Ammon's horn (tissue), 1 donor: Measurements from ENCODE around the gene TAF9B.
"Not testable (repeated sequence)": the region's sequence is repeated elsewhere in the genome, so short reads cannot be mapped to it uniquely, and the experiment has no call there.

ENCODE experiments used
- DNase-seq: peaks from one replicate; pipeline ENCODE4 v3.0.0-alpha.2; 2016; ENCODE audit warnings: low spot score

Gene TAF9B

GRCh38 chrX:78116365-78116764 lies 23.1 kb downstream of the TAF9B start:
- no peak for DNase-seq

- DNase-seq, result no peak
Measured at GRCh38 chrX:78111140-78111931, 28.1 kb downstream of the TAF9B start.

GRCh38 chrX:78109458-78109857 lies 30.0 kb downstream of the TAF9B start:
- DNase-seq, result no peak

GRCh38 chrX:78106651-78106986 lies 32.8 kb downstream of the TAF9B start:
- no peak for DNase-seq

GRCh38 chrX:78105944-78106650 lies 33.4 kb downstream of the TAF9B start:
- no peak for DNase-seq

- peak; percentile 41 for DNase-seq
Measured at GRCh38 chrX:78104447-78105176, 34.8 kb downstream of the TAF9B start.

- DNase-seq, result peak; percentile 97
Measured at GRCh38 chrX:78103623-78104446, 35.6 kb downstream of the TAF9B start, which contains the start of gene PGK1. TSS of gene PGK1 (plus strand) at chrX:78104248. CDS start at chrX:78104341, 93 bp downstream.

GRCh38 chrX:78103001-78103622 lies 36.3 kb downstream of the TAF9B start:
- no peak for DNase-seq

GRCh38 chrX:78102091-78102490 lies 37.4 kb downstream of the TAF9B start:
- DNase-seq, result no peak

GRCh38 chrX:78098108-78098507 lies 41.3 kb downstream of the TAF9B start:
- no peak for DNase-seq

GRCh38 chrX:78092296-78092695 lies 47.2 kb downstream of the TAF9B start:
- DNase-seq, result no peak

GRCh38 chrX:78081413-78081812 lies 58.0 kb downstream of the TAF9B start:
- not testable (repeated sequence) for DNase-seq
